GM21737 (cell line): ENCODE data around the gene THSD4.

ENCODE experiments used
- ATAC-seq: cut with Tn5 transposase; IDR thresholded peaks from one replicate; pipeline ENCODE4 v1.9.1; 2021; ENCODE audit warnings: mild to moderate bottlenecking, moderate library complexity; ENCODE audit not compliant: unreplicated experiment

Gene THSD4

DNA sequence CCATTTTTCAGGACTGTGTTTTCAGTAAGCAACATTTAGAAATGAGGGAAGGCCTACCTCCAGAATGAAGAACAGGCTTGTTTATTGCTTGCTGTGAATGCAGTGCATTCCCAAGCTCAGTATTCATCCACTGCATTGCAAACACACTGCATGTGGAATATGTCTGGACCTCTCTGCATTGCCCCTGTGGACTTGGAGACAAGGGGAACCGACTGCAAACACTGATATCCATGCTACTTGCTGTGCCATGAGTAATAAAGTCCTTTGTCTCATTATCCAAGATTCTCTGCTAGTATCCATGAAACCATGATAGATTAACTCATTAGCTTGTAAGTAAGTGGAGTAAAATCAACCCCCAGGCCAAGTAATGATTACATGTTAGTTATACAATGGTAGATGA lies 393.9 kb downstream of the THSD4 start:
- ATAC-seq: no peak

DNA sequence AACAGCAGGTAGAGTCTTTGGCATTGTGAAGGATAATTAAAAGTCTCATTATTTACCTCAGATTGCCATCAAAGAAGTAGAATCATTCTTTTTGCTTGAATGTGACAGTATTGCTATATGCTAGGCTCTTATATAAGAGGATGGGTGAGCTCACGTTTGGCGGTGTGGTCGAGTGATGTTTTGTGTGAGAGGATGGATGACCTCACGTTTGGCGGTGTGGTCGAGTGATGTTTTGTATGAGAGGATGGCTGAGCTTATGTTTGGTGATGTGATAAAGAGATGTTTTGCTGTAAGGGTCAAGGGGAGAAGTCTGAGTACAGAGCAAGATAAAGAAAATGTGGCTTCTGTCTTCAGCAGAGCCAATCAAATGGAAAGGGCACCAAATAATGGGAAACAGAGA lies 395.5 kb downstream of the THSD4 start:
- ATAC-seq: no peak

DNA sequence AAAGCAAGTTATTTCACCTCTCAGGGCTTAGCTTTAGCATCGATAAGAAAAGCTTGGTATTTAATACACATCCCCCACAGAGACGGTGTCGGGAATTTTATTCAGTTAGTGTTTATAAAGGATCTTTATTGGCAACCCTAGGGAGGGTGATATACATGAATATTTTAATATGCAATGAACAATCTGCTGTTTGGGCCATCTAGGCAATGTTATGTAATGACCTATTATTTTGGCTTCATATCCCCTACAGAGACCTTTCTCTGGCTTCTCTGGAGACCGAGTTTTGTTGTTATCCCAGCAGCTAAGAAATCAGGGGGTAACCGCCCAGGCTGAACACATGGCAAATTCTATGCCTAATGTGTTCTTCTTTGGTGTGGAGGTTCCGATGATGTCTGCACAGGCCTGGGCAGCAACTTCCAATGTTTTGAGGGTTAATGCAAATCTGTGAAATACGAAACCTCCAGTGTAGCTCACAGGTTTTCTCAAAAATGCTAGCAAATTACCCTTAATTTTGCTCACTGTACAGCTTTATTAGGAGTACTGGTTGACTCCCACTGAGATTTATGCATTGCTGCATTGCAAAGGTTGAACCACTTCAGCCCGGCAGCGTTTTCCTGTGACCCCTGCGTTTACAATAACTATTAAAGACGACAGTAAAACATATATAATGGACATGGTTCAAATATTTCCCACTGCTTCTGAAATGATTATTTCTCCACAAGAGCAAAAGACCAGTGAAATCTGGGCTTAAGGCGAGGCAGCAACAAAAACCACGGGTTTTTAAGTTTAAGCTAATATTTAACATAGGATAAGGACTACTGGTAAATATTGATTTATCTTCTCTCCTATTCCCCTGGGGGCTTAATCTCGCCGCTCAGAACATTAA lies 396.8 kb downstream of the THSD4 start:
- ATAC-seq: no peak

DNA sequence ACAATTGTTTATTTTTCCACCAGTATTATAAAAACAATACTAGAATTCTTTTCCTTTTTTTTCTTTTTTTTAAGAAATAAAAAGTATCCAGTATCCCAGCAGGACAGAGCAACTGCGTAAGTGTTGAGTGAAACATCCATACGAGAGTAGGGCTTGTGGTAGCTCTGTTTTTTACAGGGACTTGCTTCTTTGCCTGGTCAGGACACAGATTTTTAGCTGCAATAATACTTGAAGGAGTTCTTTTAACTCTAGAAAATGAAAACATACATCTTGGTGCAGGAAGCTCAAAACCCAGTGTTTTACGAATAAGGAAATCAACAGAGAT lies 397.4 kb downstream of the THSD4 start:
- ATAC-seq: no peak

DNA sequence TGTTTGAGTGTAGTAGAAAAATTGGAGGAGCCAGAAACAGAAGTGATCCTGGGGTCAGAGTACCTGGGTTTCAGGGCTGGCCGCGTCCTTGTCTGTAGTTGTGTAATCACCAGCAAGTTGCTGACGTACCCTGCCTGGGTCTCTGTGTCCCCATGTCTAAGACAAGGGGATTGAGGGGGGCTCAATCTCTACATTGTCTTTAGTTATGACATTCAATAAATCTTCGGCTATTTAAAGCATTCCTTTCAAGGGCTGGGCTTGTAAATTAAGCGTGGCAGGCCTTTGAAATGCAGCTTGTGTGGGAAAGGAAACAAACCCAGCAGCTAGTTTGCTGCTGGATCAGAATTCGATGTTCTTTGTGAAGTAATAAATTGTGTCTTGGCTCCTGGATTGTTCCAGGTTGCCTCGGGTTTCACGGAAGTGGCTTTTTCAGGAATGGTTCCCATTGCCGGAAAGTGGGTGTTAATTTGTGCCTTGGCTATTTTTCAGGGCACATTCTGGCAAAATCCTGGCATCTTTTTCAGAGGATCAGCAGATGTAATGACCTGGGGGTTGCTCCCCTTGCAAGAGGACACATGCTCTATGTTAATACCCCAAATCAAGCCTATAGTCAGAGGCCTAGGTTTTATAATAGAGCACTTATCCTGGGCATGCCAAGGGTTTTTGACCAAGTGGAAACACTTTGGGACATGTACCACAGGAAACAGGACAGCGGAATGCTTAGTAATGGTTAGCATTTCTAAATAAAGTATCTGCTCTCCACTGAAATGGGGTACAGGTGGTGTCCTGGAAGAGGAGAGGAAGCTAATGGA lies 400.3 kb downstream of the THSD4 start:
- no peak for ATAC-seq

DNA sequence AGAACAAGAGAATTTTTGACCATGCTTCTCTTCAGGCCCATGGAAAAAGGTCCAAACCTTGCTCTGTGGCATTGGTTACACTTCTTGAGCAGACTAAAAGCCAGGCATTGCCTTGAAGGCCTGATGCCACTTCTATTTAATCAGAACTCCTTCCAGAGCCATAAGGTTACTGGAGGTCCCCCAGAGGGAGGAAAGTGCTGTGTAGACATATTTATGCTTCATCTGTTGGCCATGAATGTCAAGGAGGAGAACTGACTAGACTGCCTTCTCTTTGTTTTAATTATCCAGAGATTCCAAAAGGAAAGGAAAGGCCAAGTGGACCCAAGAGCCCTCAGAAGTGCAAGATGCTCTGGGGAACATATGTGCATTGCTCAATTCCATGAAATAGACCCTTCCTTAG lies 402.5 kb downstream of the THSD4 start:
- ATAC-seq: no peak

DNA sequence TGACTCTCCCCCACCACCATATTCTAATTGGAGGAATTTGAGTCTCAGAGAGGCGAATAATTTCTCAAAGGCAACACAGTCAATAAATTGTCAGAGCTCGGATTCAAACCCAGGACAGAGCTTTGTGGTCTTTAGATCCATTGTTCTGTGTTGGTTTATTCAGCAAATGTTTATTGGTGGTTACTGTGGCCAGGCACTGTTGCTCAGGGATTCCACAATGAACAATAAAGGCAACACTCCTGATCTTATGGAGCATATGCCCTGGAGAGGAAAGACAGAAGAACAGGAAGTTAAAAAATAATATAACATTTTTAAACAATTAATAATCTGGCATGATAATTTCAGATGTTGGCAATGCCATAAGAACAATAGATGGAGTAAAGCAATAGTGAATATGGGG lies 403.4 kb downstream of the THSD4 start:
- no peak for ATAC-seq

DNA sequence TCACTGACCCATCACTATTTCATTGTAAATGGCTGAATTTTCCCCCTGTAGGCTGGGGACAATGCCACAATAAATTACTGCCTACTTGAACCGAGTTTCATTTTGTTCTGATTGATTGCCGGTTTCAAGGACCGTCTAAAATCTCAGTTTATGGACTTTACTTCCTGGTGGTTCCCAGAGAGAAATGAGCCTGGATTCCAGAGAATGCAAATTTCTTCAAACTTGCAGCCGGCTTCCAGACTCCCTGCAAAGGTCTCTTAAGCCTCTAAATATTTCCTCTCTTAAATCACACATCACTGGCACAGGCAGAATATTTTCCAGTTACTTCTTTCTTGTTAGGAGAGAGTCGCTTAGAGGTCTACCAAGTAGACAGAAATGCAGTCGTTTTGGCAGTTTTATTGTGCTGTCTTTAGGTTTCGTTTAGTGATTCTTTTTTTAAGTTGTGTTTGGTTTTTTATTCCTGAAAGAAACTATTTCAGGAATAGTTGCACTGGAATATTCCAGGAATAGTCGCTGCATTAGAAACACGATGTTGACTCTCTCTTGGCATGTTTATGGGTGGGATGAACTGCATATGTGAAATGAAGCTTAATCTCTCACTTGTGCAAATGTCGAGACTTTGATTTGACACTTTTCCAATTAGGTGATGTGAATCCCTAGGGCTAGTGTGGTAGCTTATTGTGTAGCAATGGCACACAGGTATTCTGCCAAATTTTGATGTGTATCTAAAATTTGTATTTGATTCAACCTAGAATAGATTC lies 411.0 kb downstream of the THSD4 start:
- no peak for ATAC-seq

DNA sequence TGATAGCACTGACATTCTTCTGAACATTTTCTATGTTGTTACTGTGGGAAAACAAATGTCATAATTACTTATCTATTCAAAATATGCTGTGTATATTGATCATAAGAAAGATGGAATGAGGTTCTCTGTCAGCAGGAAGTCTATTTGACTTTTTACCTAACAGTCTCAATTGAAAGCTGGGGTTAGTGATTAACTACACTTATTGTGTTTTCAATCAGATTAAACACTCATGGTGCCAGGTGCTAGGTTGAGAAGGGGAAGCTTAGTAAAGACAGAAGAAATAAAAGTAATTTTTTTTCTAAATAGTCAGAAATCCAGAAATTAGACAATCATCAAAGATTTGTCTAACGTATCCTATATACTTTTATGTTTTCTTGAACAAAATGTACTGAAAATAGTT lies 414.1 kb downstream of the THSD4 start:
- ATAC-seq: no peak

DNA sequence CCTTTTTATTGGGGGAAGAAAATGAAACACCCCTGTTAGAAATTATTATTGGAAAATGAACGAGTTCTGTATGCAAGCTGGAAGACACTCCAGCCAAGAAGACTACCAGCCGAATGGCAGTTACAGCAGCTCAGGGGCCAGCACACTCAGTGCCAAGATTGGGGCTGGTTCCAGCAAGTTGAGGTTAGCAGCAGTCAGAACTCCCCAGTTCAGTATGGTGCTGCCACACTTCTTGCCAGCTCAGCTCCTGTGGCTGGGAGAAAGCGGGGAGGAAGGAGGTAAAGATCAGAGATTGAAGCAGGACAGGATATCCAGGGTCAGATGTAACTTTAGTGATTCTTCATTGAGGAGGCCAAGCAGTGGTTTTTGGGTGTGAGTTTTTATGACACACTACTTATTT lies 414.8 kb downstream of the THSD4 start:
- no peak for ATAC-seq

DNA sequence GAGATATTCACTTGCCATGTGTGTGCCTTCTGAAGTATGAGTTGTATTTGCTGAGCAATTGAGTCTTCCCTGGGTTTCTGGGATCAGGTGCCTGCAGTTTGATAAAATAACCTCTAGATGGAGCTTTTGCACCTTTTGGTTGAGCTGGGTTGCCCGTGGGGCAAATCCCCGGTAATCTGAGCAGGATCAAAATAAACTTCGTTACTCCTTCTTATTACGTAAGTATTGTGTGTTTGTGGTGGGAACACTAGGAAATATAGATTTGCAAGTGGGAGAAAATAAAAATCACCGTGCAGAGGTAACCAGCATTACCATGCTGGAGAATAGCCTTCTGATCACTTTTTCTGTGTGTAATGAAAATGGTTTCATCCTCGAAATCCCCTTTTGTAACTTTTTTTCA lies 417.7 kb downstream of the THSD4 start:
- no peak for ATAC-seq

DNA sequence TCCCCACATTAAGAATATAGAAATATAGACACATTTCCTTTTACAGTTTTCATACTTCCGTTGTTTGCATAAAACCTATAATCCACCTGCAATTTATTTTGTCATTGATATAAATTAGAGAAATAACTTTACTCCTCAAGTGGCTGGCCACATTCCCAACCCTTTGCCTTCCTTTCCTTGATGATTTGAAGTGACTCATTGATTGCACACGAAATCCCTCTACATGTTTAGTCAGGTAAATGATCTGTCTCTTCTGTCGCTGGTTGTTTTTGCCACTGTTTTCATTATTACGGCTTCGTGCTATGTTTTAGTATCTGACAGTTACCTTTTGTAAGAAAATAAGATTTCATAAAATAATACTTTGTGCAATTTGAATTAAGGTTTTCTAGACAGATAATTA lies 422.9 kb downstream of the THSD4 start:
- no peak for ATAC-seq

DNA sequence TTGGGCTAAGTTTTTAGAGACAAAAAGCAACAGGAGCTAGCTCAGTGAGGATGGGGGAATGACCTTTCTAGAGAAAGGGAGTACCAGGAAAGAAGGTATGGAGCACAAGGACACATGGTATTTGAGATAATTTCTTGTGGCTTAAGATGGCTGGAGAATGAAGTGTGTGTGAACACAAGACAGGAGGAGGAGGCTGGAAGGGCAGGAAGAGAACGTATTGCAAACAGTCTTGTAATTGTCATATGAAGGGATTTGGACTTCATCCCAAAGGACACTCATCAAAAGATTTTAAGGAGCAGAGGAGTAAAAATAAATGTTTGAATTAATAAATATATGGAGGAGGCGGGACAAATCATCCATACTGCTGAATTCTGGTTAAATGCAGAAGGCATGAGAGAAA lies 426.5 kb downstream of the THSD4 start:
- no peak for ATAC-seq

DNA sequence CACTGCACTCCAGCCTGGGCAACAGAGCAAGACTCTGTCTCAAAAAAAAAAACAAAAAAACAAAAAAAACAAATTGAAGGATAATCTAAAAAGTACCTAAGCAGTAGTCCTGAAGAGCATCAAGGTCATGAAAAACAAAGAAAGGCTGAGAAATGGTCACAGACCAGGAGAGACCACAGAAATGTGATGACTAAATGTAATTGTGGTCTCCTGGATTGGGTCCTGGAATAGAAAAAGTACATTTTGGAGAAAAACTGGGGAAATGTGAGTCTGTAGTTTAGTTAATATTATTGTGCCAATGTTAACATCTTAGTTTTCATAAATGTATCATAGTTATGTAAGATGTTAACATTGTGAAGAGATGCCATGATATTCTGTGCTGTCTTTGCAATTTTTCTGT lies 427.6 kb downstream of the THSD4 start:
- ATAC-seq: no peak

DNA sequence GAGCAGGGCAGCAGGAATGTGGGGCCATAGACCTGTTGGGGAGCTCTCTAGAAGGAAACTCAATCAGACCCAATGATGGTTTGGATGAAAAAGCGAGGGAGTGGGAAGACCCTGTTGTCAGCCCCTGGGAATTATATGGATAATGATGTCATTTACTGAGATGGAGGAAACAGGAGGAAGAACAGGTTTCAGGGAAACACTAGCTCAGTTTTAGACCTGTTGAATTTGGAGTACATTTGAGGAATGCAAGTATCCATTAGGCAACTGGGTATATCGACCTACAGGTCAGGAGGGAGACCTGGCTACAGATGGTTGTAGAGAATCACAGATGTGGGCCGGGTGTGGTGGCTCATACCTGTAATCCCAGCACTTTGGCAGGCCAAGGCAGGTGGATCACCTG lies 428.1 kb downstream of the THSD4 start:
- no peak for ATAC-seq

DNA sequence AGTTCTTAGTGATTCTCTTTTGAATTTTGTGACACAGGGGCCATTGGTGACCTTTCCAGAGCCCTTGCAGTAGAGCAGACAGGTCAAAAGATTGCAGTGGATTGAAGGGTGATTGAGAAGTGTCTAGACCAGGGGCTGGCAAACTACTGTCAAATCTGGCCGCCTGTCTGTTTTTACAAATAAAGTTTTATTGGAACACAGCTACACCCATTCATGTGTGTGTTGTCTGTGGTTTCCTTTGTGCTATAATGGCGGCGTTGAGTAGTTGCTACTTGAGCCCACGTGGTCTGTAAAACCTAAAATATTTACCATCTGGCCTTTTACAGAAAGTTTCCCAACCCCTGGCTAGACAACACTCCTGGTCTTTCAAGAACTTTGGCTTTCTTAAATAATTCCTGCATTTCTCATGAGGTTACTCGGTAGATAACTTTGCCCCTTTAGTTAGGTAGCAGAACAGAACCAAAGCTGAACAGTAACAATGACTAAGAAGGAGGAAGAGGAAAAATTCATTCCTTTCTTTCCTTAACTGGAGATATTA lies 430.0 kb downstream of the THSD4 start:
- ATAC-seq: no peak

DNA sequence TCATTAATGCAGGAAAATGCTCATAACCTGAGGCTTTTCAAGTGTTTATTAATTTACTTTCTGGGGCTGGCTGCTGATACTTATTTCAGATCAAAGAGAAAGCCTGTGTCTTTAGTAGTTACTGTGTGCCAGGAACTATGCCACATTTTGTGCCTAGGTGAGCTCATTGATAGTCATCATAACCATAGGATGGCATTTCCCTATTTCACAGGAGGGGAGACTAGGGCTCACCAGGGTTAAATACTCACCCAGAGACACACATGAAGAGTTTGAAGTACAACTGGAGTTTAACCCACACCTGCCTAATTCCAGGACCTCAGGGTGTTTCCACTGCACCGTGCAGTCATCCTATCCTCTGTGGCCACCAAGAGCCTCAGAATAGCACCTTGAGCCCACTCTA lies 430.7 kb downstream of the THSD4 start:
- ATAC-seq: no peak

DNA sequence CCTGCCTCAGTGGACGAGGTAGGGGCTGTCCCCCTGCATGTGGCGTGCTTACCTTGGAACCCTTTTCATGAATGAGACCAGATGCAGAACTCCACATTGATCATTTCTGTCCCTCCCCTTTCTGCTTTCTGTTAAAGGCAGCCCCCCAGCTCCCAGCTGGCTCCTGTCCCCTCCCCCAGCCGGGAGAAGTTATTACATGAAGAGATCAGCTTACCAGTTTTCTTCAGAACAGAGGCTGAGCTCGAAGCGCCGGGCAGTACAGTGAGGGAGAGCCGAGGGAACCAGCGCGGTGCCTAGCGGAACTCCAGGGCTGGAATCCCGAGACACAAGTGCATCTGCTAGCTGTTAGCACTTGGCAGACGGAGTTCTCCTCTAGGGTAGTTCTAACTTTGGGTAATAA lies 431.7 kb downstream of the THSD4 start:
- no peak for ATAC-seq

DNA sequence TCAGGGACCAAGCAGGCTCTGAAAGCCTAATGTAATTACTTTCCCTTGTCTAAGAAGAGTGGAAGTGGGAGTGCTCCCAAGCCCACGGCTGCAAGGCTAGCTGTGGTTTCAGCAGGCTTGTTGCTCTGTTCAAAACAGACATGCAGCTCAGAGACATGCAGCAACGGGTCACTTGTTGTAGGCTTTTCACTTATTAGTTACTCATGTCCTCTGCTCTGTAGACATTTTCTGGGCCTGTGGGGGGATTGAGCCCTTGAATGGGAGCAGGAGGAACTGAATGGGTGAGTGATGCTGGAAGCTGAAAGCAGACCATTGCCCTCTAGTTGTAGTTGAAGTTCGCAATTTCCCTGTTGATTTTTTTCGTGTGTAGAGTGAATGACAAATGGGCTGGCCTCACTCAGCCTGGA lies 433.1 kb downstream of the THSD4 start:
- ATAC-seq: no peak

DNA sequence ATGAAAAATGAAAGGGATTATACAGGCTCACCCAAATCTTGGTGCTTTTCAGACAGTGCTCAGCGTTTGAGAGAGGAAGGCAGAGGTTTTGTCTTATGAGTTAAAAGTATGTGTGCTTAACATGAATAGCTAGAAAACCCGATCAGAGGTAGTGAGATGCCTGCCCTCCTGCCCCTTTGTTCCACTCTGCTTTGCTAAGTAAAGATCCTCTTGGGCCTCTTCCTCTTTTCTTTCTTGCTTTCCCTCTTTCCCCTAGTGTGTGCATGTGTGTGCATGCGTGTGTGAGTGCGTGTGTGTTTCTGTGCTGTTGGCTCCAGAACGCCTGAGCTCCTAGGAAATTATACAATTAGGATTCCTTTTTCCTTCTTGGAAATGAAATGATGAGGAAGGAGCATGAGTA lies 433.8 kb downstream of the THSD4 start:
- no peak for ATAC-seq

DNA sequence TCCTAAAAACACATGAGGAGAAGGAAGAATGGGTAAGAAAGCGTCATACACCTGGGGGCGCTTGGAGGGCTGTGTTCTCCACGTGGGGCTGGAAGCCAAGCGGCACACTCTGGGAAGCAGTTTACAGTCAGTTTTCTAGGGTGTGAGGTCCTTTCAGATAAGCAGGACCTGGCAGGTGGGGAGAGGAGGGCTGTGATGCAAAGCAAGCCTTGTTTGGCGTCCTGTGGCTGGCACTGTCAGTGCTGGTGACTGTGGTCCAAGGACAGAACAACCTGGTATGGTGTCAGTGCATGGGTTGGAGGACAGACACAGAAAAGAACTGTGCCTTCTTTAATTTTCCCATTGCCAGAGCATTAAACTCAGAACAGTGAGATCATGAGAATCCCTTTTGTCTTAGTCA lies 434.4 kb downstream of the THSD4 start:
- no peak for ATAC-seq
